Kidney (tissue), 14 donors: Measurements from ENCODE around the gene POLR1E. TPM values are rescaled to one million over a fixed set of nuclear protein-coding genes. Genes with fewer than 3 reads are reported as not detected.

Source experiments
- DNase-seq, 5 donors: peaks; one replicate each; pipeline ENCODE4 v3.0.0-alpha.2; 2013 to 2020
- FAIRE-seq: peaks from 2 replicates; lab custom pipeline; 2012; peaks lifted over from hg19 to GRCh38; lab: Jason Lieb, UNC
- H3K27ac ChIP-seq, 2 donors: one replicate each; pipeline ENCODE4 v1.7.0; 2013; ENCODE audit warnings: low read depth in 2 of 2, low read length in 2 of 2, inconsistent platforms in 1 of 2
- H3K27me3 ChIP-seq: one replicate; pipeline ENCODE4 v1.7.1; 2013; ENCODE audit warnings: low read length, inconsistent platforms; ENCODE audit not compliant: control insufficient read depth, insufficient read depth
- H3K36me3 ChIP-seq, 3 donors: one replicate each; pipeline versions ENCODE4 v1.7.0 to v1.7.1; 2013; ENCODE audit warnings: low read length in 3 of 3, control low read depth in 1 of 3, inconsistent platforms in 1 of 3; ENCODE audit not compliant: insufficient read depth in 3 of 3, control insufficient read depth in 2 of 3
- H3K4me1 ChIP-seq, 3 donors: one replicate each; pipeline versions ENCODE4 v1.7.0 to v1.7.1; 2013; ENCODE audit warnings: low read length in 3 of 3, inconsistent platforms in 1 of 3, low read depth in 1 of 3; ENCODE audit not compliant: control insufficient read depth in 2 of 3, insufficient read depth in 2 of 3
- H3K4me3 ChIP-seq, 3 donors: one replicate each; pipeline versions ENCODE4 v1.7.0 to v1.8.1; 2013; ENCODE audit warnings: low read length in 3 of 3, control low read depth in 1 of 3, inconsistent platforms in 1 of 3
- H3K9ac ChIP-seq, 3 donors: one replicate each; pipeline versions ENCODE4 v1.7.0 to v1.7.1; 2013; ENCODE audit warnings: low read length in 3 of 3, control low read depth in 1 of 3, inconsistent platforms in 1 of 3
- H3K9me3 ChIP-seq, 3 donors: one replicate each; pipeline versions ENCODE4 v1.7.0 to v1.7.1; 2013; ENCODE audit warnings: low read length in 3 of 3, control low read depth in 1 of 3, inconsistent platforms in 1 of 3; ENCODE audit not compliant: control insufficient read depth in 2 of 3, insufficient read depth in 1 of 3
- CTCF ChIP-seq: IDR thresholded peaks from 3 replicates; pipeline ENCODE4 v1.5.1; 2012; ENCODE audit warnings: mild to moderate bottlenecking, moderate library complexity, borderline replicate concordance; ENCODE audit not compliant: insufficient read depth; ENCODE audit errors: extremely low read depth
- intact Hi-C: fragments of 100-400 bp; cut with DNase I; formaldehyde crosslinking; loops from one replicate; pipeline ENCODE4 v1.11.1; 2022
- polyA plus RNA-seq: library from polyadenylated mRNA; stranded (reverse); fragments of 350-450 nt; fragmentation: Illumina TruSeq; extraction: RNeasy Lipid Tissue Mini Kit (QIAGEN cat#74804); gene quantifications from one replicate; pipeline ENCODE4 v1.2.3, GENCODE V29; 2014; ENCODE audit warnings: low read depth, low replicate concordance; ENCODE audit not compliant: insufficient read depth
- total RNA-seq: library from RNA; stranded (reverse); fragmentation: NEBNext Ultra II Directional; extraction: Animal tissue kit (Norgen Biotek cat#: 25700); gene quantifications from one replicate; pipeline ENCODE4 v1.2.1, GENCODE V29; 2021
- donor health status: control.
- donor health status: control.
- donor health status: control.
- donor health status: control.
- donor health status: control.
- donor health status: DM: yes; HTN: yes; CAD: no.
- donor health status: Normal renal cell carcinoma (clear cell type).

Gene POLR1E
- total and polyA plus RNA-seq, 2 donors from 2014 or later: 8.2 to 17.2 TPM

GRCh38 chr9:37486256-37486615 is 488 bp downstream of the POLR1E start:
- peaks cover 0 to 2% (median 0%) of the 10 kb centered on the region in 3 donors for H3K36me3 ChIP-seq
- FAIRE-seq: no peak
- peaks cover 0 to 20% (median 4%) of the 10 kb centered on the region in 3 donors for H3K4me1 ChIP-seq
- no peaks in the 10 kb centered on the region for H3K9me3 ChIP-seq
- DNase-seq: peak in 1 of 5 donors; percentile 23
- intact Hi-C loops: no loop called here
- TF ChIP-seq CTCF: no peak
- H3K9ac ChIP-seq: peak overlapping the region; percentile 51 to 98 (median 90)
- H3K27me3 ChIP-seq: no peaks in the 10 kb centered on the region
- peak overlapping the region; percentile 32 to 43 for H3K27ac ChIP-seq
- H3K4me3 ChIP-seq: peak overlapping the region; percentile 78 to 94 (median 86)

- peaks cover 0 to 20% (median 4%) of the 10 kb centered on the region in 3 donors for H3K4me1 ChIP-seq
- H3K9ac ChIP-seq: peak overlapping the region; percentile 4 to 98 (median 90)
- intact Hi-C loops: no loop called here
- no peak for TF ChIP-seq CTCF
- no peak overlapping the region for H3K27ac ChIP-seq
- no peaks in the 10 kb centered on the region for H3K27me3 ChIP-seq
- DNase-seq (peak in 1 of 5 donors; percentile 16), FAIRE-seq (no peak)
- H3K4me3 ChIP-seq: peak overlapping the region; percentile 78 to 94 (median 86)
- no peaks in the 10 kb centered on the region for H3K9me3 ChIP-seq
- H3K36me3 ChIP-seq: peaks cover 0 to 3% (median 2%) of the 10 kb centered on the region in 3 donors
Observed at GRCh38 chr9:37486616-37487548, 1.1 kb downstream of the POLR1E start.

DNA sequence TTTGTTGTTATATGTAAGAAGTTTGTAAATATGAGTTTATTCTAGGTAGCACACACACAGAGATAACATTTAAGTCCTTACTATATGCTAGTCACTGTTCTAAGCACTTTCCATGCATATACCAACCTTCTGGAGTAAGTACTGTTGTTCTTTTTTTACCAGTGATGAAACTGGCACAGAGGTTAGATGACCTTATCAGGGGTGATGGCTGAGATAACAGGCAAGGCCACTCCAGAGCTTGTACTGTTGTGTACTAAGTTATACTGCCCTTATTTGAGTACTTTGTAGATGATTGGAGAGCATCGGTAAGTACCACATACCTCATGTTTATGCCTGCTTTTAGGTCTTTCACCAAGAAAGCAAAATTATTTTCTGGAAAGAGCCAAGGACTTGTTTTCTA is 6.2 kb downstream of the POLR1E start:
- Histone ChIP-seq H3K36me3 (peaks cover 3 to 24% (median 20%) of the 10 kb centered on the region in 3 donors), H3K27ac (no peak overlapping the region), H3K9ac (no peak overlapping the region), H3K27me3 (no peaks in the 10 kb centered on the region), H3K4me1 (peaks cover 0 to 5% (median 0%) of the 10 kb centered on the region in 3 donors), H3K4me3 (no peak overlapping the region), H3K9me3 (no peaks in the 10 kb centered on the region)
- intact Hi-C loops: no loop called here
- FAIRE-seq (no peak), DNase-seq (no peak)
- no peak for TF ChIP-seq CTCF
